AG09319 (cell line): ENCODE results near the gene PPM1B.
A peak's percentile ranks its signal among the peaks of the same experiment; 100 is the strongest.

Source experiments
- DNase-seq: peaks from one replicate; pipeline ENCODE4 v3.0.0-alpha.2; 2010; ENCODE audit warnings: low read depth; ENCODE audit errors: extremely low read depth
- TF ChIP-seq, protein P1 (sequence below): IDR thresholded peaks from 2 replicates; pipeline ENCODE4 v1.5.1; 2011; ENCODE audit warnings: low read depth, mild to moderate bottlenecking, inconsistent platforms, low read length, moderate library complexity

PPM1B gene

GRCh38 chr2:44168681-44169154 lies at the start of gene PPM1B:
Gene PPM1B (plus strand): TSS chr2:44168875. CDS start chr2:44201200, 32,325 bp downstream.
- TF ChIP-seq, protein P1, sequence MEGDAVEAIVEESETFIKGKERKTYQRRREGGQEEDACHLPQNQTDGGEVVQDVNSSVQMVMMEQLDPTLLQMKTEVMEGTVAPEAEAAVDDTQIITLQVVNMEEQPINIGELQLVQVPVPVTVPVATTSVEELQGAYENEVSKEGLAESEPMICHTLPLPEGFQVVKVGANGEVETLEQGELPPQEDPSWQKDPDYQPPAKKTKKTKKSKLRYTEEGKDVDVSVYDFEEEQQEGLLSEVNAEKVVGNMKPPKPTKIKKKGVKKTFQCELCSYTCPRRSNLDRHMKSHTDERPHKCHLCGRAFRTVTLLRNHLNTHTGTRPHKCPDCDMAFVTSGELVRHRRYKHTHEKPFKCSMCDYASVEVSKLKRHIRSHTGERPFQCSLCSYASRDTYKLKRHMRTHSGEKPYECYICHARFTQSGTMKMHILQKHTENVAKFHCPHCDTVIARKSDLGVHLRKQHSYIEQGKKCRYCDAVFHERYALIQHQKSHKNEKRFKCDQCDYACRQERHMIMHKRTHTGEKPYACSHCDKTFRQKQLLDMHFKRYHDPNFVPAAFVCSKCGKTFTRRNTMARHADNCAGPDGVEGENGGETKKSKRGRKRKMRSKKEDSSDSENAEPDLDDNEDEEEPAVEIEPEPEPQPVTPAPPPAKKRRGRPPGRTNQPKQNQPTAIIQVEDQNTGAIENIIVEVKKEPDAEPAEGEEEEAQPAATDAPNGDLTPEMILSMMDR, result no peak
- DNase-seq, result no peak

DNA sequence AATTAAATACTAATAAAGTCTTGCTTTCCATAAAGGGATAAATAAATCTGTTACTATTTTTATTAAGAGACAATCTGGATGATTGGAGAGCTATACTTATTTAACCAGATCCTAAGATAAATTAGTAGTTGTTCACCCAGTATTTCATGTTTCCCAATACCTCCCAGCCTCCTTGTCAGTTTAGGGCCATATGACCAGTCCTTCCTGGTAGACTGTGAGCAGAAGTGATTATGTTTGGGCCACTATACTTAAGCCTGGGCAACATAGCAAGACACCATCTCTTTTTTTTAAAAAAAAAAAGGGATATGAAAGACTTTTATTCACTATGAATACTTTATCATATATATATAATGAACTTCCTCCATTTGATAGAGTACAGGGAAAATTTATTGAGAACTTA lies 48.8 kb upstream of the PPM1B start:
- TF ChIP-seq, protein P1, result no peak
- DNase-seq, result no peak

- peak; percentile 81 for DNase-seq
- TF ChIP-seq, protein P1, result no peak
These were observed 48.2 kb upstream of the PPM1B start for GRCh38 chr2:44120428-44120827.

GRCh38 chr2:44121899-44122298 lies 46.8 kb upstream of the PPM1B start:
- TF ChIP-seq, protein P1, result no peak
- DNase-seq, result no peak

DNA sequence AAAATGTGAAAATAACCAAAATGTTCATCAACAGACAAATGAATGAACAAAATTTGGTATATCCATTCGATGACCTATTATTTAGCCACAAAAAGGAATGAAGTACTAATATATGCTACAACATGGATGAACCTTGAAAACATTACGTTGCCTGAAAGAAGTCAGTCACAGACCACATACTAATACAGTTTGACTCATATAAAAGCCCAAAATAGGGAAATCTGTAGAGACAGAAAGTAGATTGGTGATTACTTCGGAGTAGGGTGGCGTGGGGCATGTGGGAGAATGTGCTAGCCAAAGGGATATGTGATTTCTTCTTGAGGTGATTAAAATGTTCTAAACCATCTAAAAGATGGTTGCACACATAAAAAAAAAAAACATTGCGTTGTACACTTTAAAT lies 44.2 kb upstream of the PPM1B start:
- no peak for DNase-seq
- TF ChIP-seq, protein P1, result no peak

DNA sequence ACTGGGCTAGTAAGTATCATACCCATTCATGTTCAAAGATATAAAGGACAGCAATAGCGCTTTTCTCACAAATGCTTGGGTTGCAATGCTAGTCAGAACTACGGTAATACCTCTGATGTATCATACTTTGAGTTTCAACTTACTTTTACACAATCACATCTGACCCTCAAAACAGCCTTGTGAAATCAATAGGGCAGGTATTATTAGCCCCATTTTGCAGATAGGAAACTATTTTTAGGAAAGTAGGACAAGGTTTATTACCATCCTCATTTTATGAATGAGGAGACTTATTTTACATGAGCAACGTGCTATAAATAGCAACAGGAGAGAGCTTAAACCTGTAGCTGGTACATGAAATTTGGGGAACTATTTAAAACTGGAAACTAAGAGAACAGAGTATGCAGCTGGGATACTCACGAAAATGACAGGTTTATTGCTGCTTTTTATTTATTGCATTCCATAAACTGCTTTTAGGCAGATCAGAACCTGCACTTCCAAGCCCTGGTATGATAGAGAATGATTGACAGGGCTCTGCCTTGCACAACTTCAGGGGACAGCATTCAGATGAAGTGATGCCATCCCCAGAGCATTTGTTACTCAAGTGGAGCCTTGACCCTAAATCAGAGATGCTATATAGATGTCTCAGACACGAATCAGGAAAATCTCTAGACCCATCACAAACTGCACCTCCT lies 42.4 kb upstream of the PPM1B start:
- TF ChIP-seq, protein P1, result no peak

DNA sequence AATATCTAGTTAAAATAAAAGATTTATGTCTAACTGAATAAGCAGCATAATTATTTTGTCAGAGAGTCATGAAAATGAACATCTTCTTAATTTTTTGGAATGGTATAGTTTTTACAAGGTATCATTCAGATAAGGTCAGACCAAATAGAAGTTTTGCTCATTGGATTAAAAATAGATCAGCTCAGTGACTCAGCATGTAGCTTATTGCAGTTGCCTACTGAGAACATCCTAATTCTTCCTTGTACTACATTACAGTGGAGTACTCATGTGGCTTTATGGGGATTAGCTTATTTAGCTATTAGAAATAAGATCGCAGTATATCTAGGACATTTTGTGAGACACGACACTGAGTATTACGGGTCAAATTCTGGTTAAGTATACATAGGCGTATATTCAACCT lies 38.2 kb upstream of the PPM1B start:
- peak; percentile 1 for DNase-seq
- TF ChIP-seq, protein P1, result no peak

More for the DNA sequence above, 42.4 kb upstream of the PPM1B start:
- no peak for DNase-seq
